GM13976 (cell line): Measurements from ENCODE around the gene JAKMIP2.
"Not testable (repeated sequence)": the region's sequence is repeated elsewhere in the genome, so short reads cannot be mapped to it uniquely, and the experiment has no call there.

Experiments
- DNase-seq: peaks from one replicate; pipeline ENCODE4 v3.0.0; 2012; ENCODE audit warnings: low spot score
- in situ Hi-C: fragments of 300-500 bp; cut with MboI; formaldehyde crosslinking; loops from one replicate; pipeline ENCODE4 v1.12.0; 2022; ENCODE audit warnings: low sequenced_read_pairs, mixed read lengths, inconsistent platforms; ENCODE audit not compliant: unreplicated experiment
- TF ChIP-seq, protein P1 (sequence below): IDR thresholded peaks from 2 replicates; pipeline ENCODE4 v1.5.1; 2012; ENCODE audit warnings: borderline replicate concordance, mild to moderate bottlenecking; ENCODE audit not compliant: insufficient read depth; ENCODE audit errors: extremely low read depth, missing control alignments, control extremely low read depth

The JAKMIP2 gene

GRCh38 chr5:147642666-147643065 lies 139.9 kb downstream of the JAKMIP2 start:
- TF ChIP-seq, protein P1, sequence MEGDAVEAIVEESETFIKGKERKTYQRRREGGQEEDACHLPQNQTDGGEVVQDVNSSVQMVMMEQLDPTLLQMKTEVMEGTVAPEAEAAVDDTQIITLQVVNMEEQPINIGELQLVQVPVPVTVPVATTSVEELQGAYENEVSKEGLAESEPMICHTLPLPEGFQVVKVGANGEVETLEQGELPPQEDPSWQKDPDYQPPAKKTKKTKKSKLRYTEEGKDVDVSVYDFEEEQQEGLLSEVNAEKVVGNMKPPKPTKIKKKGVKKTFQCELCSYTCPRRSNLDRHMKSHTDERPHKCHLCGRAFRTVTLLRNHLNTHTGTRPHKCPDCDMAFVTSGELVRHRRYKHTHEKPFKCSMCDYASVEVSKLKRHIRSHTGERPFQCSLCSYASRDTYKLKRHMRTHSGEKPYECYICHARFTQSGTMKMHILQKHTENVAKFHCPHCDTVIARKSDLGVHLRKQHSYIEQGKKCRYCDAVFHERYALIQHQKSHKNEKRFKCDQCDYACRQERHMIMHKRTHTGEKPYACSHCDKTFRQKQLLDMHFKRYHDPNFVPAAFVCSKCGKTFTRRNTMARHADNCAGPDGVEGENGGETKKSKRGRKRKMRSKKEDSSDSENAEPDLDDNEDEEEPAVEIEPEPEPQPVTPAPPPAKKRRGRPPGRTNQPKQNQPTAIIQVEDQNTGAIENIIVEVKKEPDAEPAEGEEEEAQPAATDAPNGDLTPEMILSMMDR = no peak
- no peak for DNase-seq
- in situ Hi-C loops = no loop called here

DNA sequence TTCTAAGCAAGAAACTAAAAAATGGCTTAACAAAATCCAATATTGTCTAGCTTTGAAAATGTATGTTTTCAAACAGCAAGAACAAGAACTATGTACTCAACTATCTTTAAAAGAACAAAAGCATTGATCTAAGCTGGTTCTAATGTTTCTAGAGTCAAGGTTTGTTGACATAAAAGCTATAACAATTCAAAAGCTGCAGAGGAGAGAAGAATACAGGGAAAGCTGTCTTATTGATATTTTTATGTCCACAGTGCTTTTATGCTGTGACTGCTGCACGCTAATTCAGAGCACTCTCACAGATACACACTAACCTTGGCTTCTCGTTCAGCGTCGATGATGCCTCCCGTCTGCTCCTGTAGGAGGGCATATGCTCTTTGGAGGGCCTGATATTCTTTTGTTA lies 143.2 kb downstream of the JAKMIP2 start:
- TF ChIP-seq, protein P1 = no peak
- in situ Hi-C loops = no loop called here
- DNase-seq = no peak

DNA sequence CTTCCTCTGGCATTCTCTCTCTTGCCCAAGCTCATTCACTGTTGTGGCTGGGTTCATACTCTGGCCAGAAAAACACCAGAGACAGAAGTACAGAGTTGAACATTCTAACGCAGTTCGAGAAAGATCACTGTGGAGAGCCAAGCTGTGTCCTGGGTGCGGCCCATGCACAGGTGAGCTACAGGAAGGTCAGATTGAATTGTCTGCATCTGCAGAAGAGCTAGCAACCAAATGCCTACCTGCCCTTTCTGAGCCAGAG lies 145.9 kb downstream of the JAKMIP2 start:
- TF ChIP-seq, protein P1 = no peak
- no peak for DNase-seq
- in situ Hi-C loops = no loop called here

DNA sequence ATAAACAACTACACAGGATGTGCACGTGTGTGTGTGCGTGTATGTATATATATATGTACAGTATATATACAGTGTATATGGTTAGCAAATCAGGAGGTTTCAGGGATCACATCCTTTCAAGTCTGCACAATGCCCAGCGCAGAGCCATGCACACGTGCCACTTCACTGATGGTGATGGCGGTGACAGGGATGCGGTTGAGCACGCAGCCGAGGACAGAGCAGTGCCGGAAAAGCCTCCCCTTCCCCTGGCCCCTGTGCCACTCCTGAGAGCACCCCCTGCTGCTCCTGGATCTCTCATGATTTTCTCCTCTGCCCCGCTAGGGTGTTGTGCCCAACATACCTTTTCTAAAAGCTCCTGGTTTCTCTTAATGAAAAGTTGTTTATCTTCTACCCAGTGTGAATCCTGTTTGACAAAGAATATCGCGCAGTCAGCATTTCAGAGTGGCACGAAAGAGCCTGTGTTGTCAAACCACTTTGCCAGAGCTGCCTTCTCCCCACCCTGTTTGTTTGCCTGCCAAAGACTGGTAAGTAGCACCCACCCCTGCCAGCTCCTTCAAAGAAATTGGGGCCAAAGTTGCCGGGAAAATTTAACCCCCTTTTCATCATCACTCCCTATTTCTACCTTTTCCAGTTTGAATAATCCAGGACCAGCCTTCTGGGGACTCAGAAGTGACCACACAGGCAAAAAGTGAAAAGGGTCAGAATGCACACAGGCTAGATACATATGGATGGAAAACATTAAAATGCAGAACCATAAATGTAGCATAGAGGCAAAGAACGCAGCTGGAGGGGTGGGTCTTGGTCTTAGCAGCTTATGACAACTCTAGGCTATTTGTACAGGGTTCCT lies 146.4 kb downstream of the JAKMIP2 start:
- no peak for DNase-seq
- in situ Hi-C loops = no loop called here
- TF ChIP-seq, protein P1 = no peak

- DNase-seq, in situ Hi-C loops: not testable (repeated sequence)
Measured at GRCh38 chr5:147635439-147635838, 147.1 kb downstream of the JAKMIP2 start.

DNA sequence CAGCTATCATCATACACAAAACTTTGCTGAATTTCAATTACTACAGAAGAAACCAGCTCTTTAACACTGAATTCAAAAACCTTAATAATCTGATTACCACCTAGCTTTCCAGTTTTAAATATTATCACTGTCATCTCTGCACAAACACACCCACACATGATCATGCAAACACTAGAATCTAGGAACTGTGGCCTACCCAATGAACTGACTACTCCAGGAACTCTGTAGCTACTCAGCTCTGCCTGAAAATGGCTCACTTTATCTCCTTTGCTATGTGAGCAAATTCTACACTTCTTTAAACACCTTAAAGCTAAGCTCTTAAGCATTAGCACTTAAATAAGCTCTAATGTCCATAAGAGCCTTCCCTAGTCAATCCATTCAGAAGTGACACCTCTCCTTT lies 149.4 kb downstream of the JAKMIP2 start:
- TF ChIP-seq, protein P1 = no peak
- DNase-seq = no peak
- in situ Hi-C loops = no loop called here

DNA sequence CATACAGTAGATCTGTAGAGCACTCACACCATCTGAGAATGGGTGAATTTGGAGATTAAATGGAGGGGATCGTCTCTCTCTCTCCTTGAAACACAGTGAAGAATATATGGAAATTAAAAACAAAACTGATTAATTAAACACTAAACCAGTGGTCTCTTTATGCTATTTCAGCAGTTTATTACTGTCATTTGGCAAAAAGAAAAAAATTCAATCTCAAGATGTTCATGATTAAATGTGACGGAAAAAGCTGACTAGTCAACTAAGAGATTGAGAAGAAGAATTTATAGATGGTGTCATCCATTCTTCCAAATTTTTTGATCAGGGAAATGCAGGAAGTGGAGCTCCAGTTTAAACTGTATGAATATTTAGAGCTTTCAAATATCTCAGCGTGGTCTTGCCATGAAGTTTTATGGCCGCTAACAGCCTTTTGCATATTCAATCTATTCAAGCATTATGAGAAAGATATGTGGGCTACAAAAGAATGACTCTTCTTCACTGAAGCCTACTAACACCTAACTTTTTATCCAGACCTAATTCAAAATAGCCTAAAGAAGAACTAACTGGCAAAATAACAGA lies 151.0 kb downstream of the JAKMIP2 start:
- in situ Hi-C loops = no loop called here
- TF ChIP-seq, protein P1 = no peak
- DNase-seq = no peak
